Upper lobe of left lung (tissue), 6 donors: ENCODE measurements around the gene BCAS3. TPM values are rescaled to one million over a fixed set of nuclear protein-coding genes. Genes with fewer than 3 reads are reported as not detected.
"Not testable (repeated sequence)": the region's sequence is repeated elsewhere in the genome, so short reads cannot be mapped to it uniquely, and the experiment has no call there.

Experiments used
- ATAC-seq, 2 donors: fragments of 200-7000 bp; cut with Tn5 transposase; one replicate each; pipeline ENCODE4 v1.9.1; 2022; ENCODE audit warnings: mild to moderate bottlenecking in 2 of 2, moderate library complexity in 2 of 2; ENCODE audit not compliant: low FRiP score in 2 of 2
- DNase-seq, 2 donors: peaks; one replicate each; pipeline ENCODE4 v3.0.0-alpha.2; 2019 to 2020
- H3K27ac ChIP-seq, 4 donors: fragments of 200-600 bp; sonication (generic); one replicate each; pipeline ENCODE4 v1.5.1; 2016 to 2019
- H3K27me3 ChIP-seq, 4 donors: fragments of 200-600 bp; sonication (generic); one replicate each; pipeline ENCODE4 v1.5.1; 2017 to 2019
- H3K36me3 ChIP-seq, 4 donors: fragments of 200-600 bp; sonication (generic); one replicate each; pipeline ENCODE4 v1.5.1; 2016 to 2019
- H3K4me1 ChIP-seq, 4 donors: fragments of 200-600 bp; sonication (generic); one replicate each; pipeline ENCODE4 v1.5.1; 2018 to 2019
- H3K4me3 ChIP-seq, 4 donors: fragments of 200-600 bp; sonication (generic); one replicate each; pipeline ENCODE4 v1.5.1; 2017 to 2019; ENCODE audit warnings: mild to moderate bottlenecking in 2 of 4, moderate library complexity in 1 of 4
- H3K9me3 ChIP-seq, 4 donors: fragments of 200-600 bp; sonication (generic); one replicate each; pipeline ENCODE4 v1.5.1; 2018 to 2019
- EP300 ChIP-seq, 4 donors: sonication (generic); formaldehyde crosslinking; IDR thresholded peaks; one replicate each; pipeline ENCODE4 v1.5.1; 2017; ENCODE audit warnings: antibody characterized with exemption in 4 of 4, control low read depth in 2 of 4
- POLR2A ChIP-seq, 4 donors: fragments of 450-650 bp; IDR thresholded peaks; one replicate each; pipeline ENCODE4 v1.5.1; 2016 to 2017; ENCODE audit warnings: antibody characterized with exemption in 4 of 4, mild to moderate bottlenecking in 2 of 4
- POLR2AphosphoS5 ChIP-seq, 2 donors: sonication (generic); formaldehyde crosslinking; IDR thresholded peaks; one replicate each; pipeline ENCODE4 v1.5.1; 2017; ENCODE audit warnings: antibody characterized with exemption in 2 of 2
- WGBS, 2 donors: methylation state at CpG; one replicate each; pipeline ENCODE4 v1.1.5; 2017 to 2018; 5-methylcytosine and 5-hydroxymethylcytosine counted together
- total RNA-seq, 6 donors: library from RNA; depleted of rRNA in 4 of 6; stranded (reverse); fragments of >200 nt in 4 of 6; gene quantifications; one replicate each; pipeline versions ENCODE4 v1.1.0 to v1.2.1, GENCODE V29; 2016 to 2021
- TF ChIP-seq, protein P1 (sequence below), 6 experiments: fragments of 450-650 bp in 4 of 6; fragments of 200-600 bp in 2 of 6; sonication (generic) in 2 of 6; IDR thresholded peaks; one replicate each; pipeline ENCODE4 v1.5.1; 2016 to 2019; ENCODE audit warnings: antibody characterized with exemption in 6 of 6
- donor health status: DM: no; HTN: no; CAD: no; lungs with moderate emphysema.
- donor health status: DM: no; HTN: yes; CAD: no; lungs with severe emphysema.

Gene BCAS3
- total RNA-seq, 6 donors from 2014 or later, result 20.1 to 111 (median 37.0) TPM

DNA sequence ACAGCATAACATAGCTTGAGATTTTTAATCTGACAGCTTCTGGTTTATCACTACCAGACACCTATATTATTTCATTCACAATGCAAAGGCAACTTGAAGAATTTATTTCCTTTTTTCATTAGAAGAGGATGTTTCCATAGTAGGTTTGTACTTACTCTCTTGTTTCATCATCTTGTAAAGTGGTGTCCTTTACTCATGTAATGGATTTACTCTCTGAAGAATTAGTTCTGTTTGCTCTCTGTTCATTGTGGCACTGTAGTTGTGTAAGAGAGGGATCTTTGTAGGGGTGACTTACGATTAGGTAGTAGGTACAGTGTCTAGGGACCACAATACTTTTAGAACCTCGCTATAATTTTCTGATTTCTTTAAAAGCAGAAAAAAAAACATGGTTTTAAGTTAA, 256.1 kb downstream of the BCAS3 start:
- Histone ChIP-seq H3K9me3 (no peaks in the 10 kb centered on the region), H3K4me1 (no peaks in the 10 kb centered on the region), H3K27me3 (no peaks in the 10 kb centered on the region), H3K36me3 (no peaks in the 10 kb centered on the region), H3K4me3 (no peak overlapping the region), H3K27ac (no peak overlapping the region)
- DNase-seq, result no peak
- ATAC-seq, result no peak
- 94 to 98% methylated on average over 2 of the region's 2 CpGs for WGBS, 2 donors
- TF ChIP-seq, protein P1, sequence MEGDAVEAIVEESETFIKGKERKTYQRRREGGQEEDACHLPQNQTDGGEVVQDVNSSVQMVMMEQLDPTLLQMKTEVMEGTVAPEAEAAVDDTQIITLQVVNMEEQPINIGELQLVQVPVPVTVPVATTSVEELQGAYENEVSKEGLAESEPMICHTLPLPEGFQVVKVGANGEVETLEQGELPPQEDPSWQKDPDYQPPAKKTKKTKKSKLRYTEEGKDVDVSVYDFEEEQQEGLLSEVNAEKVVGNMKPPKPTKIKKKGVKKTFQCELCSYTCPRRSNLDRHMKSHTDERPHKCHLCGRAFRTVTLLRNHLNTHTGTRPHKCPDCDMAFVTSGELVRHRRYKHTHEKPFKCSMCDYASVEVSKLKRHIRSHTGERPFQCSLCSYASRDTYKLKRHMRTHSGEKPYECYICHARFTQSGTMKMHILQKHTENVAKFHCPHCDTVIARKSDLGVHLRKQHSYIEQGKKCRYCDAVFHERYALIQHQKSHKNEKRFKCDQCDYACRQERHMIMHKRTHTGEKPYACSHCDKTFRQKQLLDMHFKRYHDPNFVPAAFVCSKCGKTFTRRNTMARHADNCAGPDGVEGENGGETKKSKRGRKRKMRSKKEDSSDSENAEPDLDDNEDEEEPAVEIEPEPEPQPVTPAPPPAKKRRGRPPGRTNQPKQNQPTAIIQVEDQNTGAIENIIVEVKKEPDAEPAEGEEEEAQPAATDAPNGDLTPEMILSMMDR (IDR thresholded peaks at IDR 0.05), result no peak
- TF ChIP-seq POLR2AphosphoS5 (IDR thresholded peaks at IDR 0.05) (no peak), EP300 (IDR thresholded peaks at IDR 0.05) (no peak), POLR2A (IDR thresholded peaks at IDR 0.05) (no peak)

DNA sequence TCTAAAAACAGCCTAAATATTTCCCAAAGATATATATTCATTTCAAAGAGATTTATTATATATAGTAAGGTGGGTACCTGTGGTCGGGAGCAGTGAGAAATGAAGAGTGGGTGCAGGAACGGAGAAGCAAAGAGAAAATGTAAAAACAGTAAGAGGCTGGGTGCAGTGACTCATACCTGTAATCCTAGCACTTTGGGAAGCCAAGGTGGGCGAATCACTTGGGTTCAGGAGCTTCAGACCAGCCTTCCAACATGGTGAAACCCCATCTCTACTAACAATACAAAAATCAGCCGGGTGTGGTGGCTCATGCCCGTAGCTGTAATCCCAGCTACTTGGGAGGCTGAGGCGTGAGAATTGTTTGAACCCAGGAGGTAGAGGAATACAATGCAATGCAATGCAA, 257.1 kb downstream of the BCAS3 start:
- Histone ChIP-seq H3K27ac (no peak overlapping the region), H3K4me3 (no peak overlapping the region), H3K27me3 (no peaks in the 10 kb centered on the region), H3K36me3 (no peaks in the 10 kb centered on the region), H3K9me3 (no peaks in the 10 kb centered on the region), H3K4me1 (no peaks in the 10 kb centered on the region)
- no peak for DNase-seq
- no peak for ATAC-seq
- 93 to 95% methylated on average over 6 of the region's 6 CpGs for WGBS, 2 donors
- TF ChIP-seq POLR2A (IDR thresholded peaks at IDR 0.05) (no peak), EP300 (IDR thresholded peaks at IDR 0.05) (no peak), POLR2AphosphoS5 (IDR thresholded peaks at IDR 0.05) (no peak)
- TF ChIP-seq, protein P1 (IDR thresholded peaks at IDR 0.05), result no peak

DNA sequence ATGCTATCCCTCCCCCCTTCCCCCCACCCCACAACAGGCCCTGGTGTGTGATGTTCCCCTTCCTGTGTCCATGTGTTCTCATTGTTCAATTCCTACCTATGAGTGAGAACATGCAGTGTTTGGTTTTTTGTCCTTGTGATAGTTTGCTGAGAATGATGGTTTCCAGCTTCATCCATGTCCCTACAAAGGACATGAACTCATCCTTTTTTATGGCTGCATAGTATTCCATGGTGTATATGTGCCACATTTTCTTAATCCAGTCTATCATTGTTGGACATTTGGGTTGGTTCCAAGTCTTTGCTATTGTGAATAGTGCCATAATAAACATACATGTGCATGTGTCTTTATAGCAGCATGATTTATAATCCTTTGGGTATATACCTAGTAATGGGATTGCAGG, 258.3 kb downstream of the BCAS3 start:
- peaks cover 0 to 11% (median 0%) of the 10 kb centered on the region in 4 donors for H3K4me1 ChIP-seq
- H3K27ac ChIP-seq, H3K27me3 ChIP-seq, ATAC-seq, DNase-seq, H3K9me3 ChIP-seq, H3K4me3 ChIP-seq, H3K36me3 ChIP-seq: not testable (repeated sequence)

DNA sequence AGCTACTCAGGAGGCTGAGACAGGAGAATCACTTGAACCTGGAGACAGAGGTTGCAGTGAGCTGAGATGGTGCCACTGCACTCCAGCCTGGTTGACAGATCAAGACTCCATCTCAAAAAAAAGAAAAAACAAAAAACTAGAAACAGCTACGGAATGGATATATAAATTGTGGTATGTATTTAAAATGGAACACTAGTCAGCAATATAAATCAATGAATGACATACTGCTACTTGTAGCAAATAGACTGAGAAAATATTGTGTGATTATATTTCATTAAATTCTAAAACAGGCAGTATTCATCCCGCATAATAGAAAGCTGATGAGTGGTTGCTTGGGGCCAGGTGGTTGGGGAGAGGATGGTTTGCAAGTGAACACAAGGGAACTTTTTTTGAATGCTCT, 261.7 kb downstream of the BCAS3 start:
- no peaks in the 10 kb centered on the region for H3K9me3 ChIP-seq
- H3K36me3 ChIP-seq, result no peaks in the 10 kb centered on the region
- H3K4me3 ChIP-seq, result no peak overlapping the region
- WGBS, 2 donors, result 93 to 97% methylated on average over 2 of the region's 2 CpGs
- peaks cover 0 to 18% (median 6%) of the 10 kb centered on the region in 4 donors for H3K4me1 ChIP-seq
- no peak overlapping the region for H3K27ac ChIP-seq
- H3K27me3 ChIP-seq, result no peaks in the 10 kb centered on the region
- ATAC-seq, result no peak
- no peak for DNase-seq
- TF ChIP-seq POLR2A (IDR thresholded peaks at IDR 0.05), result no peak
- TF ChIP-seq POLR2AphosphoS5 (IDR thresholded peaks at IDR 0.05), result no peak
- TF ChIP-seq, protein P1 (IDR thresholded peaks at IDR 0.05), result no peak
- no peak for TF ChIP-seq EP300 (IDR thresholded peaks at IDR 0.05)

DNA sequence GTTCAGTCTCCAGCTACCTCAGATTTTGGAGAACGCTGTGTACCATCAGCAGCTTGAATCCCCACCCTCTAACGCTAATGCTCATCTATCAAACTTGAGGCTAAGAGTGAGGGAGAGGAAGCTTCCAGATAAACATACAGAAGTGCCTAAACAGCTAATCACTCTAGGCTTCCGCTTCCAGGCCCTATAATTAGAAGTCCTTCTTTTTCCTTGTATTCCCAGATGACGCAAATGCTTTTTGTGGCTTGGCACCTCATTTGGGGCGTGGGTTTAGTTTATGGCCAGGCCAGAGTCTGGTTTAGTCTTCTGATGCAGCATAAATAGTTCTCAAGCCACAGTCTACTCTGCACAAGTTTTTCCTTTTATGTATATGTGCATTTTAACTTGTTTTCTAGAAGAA, 263.4 kb downstream of the BCAS3 start:
- Histone ChIP-seq H3K4me3 (no peak overlapping the region), H3K4me1 (peaks cover 0 to 18% (median 6%) of the 10 kb centered on the region in 4 donors), H3K27ac (peak overlapping the region; percentile 52 to 76 (median 70)), H3K36me3 (no peaks in the 10 kb centered on the region), H3K27me3 (no peaks in the 10 kb centered on the region), H3K9me3 (no peaks in the 10 kb centered on the region)
- peak in 1 of 2 donors; percentile 50 for DNase-seq
- TF ChIP-seq POLR2A (IDR thresholded peaks at IDR 0.05) (no peak), POLR2AphosphoS5 (IDR thresholded peaks at IDR 0.05) (peak; percentile 85), EP300 (IDR thresholded peaks at IDR 0.05) (peak in 3 of 4 donors; percentile 57 to 98 (median 96))
- TF ChIP-seq, protein P1 (IDR thresholded peaks at IDR 0.05), result no peak
- WGBS, 2 donors, result 48 to 66% methylated on average over 5 of the region's 5 CpGs
- ATAC-seq, result peak; percentile 62 to 89
